A549 (cell line): ENCODE measurements around the gene ERRFI1.

Source experiments
- BHLHE40 ChIP-seq: IDR thresholded peaks from 2 replicates; pipeline ENCODE4 v1.6.1; 2012; ENCODE audit warnings: low read depth, low read length, inconsistent platforms
- HDAC2 ChIP-seq: fragments of 200-600 bp; sonication (generic); IDR thresholded peaks from 2 replicates; pipeline ENCODE4 v1.6.1; 2016
- MYC ChIP-seq: IDR thresholded peaks from 2 replicates; pipeline ENCODE4 v1.6.1; 2012; ENCODE audit warnings: mild to moderate bottlenecking, inconsistent platforms, low read length, improper control_type of control experiment, borderline replicate concordance
- PHF8 ChIP-seq: fragments of 200-600 bp; sonication (generic); IDR thresholded peaks from 2 replicates; pipeline ENCODE4 v1.6.1; 2016; ENCODE audit warnings: low read depth, mild to moderate bottlenecking, antibody characterized with exemption, moderate library complexity, borderline replicate concordance
- POLR2A ChIP-seq: IDR thresholded peaks from 2 replicates; pipeline ENCODE4 v1.6.1; 2012; ENCODE audit warnings: mild to moderate bottlenecking, low read length
- POLR2AphosphoS2 ChIP-seq: conservative IDR thresholded peaks from 2 replicates; pipeline ENCODE4 v1.6.1; 2012; ENCODE audit warnings: low read length, improper control_type of control experiment, inconsistent platforms
- RAD21 ChIP-seq, 2 experiments: fragments of >200 bp in 1 of 2; sonication (Bioruptor Twin) in 1 of 2; formaldehyde crosslinking in 1 of 2; IDR thresholded peaks in 1 of 2; conservative IDR thresholded peaks in 1 of 2; 2 replicates in 1 of 2; 3 replicates in 1 of 2; pipeline ENCODE4 v1.6.1; 2012 to 2018; ENCODE audit warnings: inconsistent platforms in 1 of 2
- TP53 ChIP-seq: fragments of 250-450 bp; sonication (Bioruptor Pico); IDR thresholded peaks from 2 replicates; pipeline ENCODE4 v1.5.0; 2021; ENCODE audit warnings: mild to moderate bottlenecking, moderate library complexity
- ZFP36 ChIP-seq: fragments of 450-650 bp; IDR thresholded peaks from 2 replicates; pipeline ENCODE4 v1.6.1; 2014; ENCODE audit warnings: borderline replicate concordance; ENCODE audit not compliant: partially characterized antibody
- TF ChIP-seq, protein P1 (sequence below): fragments of >200 bp; sonication (Bioruptor Twin); formaldehyde crosslinking; IDR thresholded peaks from 3 replicates; pipeline ENCODE4 v1.5.1; 2016
- TF ChIP-seq, protein P2 (sequence below): fragments of >200 bp; sonication (Bioruptor Twin); formaldehyde crosslinking; IDR thresholded peaks from 3 replicates; pipeline ENCODE4 v1.6.1; 2016
- TF ChIP-seq, protein P3 (sequence below): IDR thresholded peaks from 2 replicates; pipeline ENCODE4 v1.6.1; 2012
- TF ChIP-seq, protein P4 (sequence below): fragments of 200-600 bp; sonication (generic); IDR thresholded peaks from 2 replicates; pipeline ENCODE4 v1.6.1; 2016; ENCODE audit warnings: antibody characterized with exemption, mild to moderate bottlenecking, moderate library complexity

DNA sequence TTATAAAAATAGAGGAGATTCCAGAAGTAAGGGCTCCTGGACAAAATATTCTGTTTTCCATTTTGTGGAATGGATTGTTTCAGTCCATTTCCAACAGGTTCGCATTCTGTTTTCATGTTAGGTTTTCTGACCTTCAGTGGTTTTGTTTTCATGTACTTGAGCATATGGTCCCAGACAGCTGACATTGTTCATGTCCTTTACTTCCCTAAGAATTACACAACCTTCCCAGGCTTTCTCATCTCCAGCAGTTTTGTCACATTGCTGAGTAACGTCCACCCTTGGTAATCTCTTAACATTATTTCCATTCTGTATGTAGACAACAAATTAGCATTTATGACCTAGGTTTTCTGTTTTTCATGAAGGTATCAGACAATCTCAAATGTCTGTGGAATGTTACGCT lies 21.0 kb upstream of the ERRFI1 start:
- TF ChIP-seq ZFP36: no peak
- TF ChIP-seq, protein P1, sequence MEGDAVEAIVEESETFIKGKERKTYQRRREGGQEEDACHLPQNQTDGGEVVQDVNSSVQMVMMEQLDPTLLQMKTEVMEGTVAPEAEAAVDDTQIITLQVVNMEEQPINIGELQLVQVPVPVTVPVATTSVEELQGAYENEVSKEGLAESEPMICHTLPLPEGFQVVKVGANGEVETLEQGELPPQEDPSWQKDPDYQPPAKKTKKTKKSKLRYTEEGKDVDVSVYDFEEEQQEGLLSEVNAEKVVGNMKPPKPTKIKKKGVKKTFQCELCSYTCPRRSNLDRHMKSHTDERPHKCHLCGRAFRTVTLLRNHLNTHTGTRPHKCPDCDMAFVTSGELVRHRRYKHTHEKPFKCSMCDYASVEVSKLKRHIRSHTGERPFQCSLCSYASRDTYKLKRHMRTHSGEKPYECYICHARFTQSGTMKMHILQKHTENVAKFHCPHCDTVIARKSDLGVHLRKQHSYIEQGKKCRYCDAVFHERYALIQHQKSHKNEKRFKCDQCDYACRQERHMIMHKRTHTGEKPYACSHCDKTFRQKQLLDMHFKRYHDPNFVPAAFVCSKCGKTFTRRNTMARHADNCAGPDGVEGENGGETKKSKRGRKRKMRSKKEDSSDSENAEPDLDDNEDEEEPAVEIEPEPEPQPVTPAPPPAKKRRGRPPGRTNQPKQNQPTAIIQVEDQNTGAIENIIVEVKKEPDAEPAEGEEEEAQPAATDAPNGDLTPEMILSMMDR: no peak
- TF ChIP-seq RAD21 (conservative IDR thresholded peaks at IDR 0.05 in 1 of 2, IDR thresholded peaks at IDR 0.05 in 1 of 2): no peak
- TF ChIP-seq, protein P2, sequence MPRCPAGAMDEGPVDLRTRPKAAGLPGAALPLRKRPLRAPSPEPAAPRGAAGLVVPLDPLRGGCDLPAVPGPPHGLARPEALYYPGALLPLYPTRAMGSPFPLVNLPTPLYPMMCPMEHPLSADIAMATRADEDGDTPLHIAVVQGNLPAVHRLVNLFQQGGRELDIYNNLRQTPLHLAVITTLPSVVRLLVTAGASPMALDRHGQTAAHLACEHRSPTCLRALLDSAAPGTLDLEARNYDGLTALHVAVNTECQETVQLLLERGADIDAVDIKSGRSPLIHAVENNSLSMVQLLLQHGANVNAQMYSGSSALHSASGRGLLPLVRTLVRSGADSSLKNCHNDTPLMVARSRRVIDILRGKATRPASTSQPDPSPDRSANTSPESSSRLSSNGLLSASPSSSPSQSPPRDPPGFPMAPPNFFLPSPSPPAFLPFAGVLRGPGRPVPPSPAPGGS: no peak
- TF ChIP-seq, protein P3, sequence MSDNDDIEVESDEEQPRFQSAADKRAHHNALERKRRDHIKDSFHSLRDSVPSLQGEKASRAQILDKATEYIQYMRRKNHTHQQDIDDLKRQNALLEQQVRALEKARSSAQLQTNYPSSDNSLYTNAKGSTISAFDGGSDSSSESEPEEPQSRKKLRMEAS: no peak
- TF ChIP-seq POLR2AphosphoS2: no peak
- TF ChIP-seq POLR2A: no peak
- no peak for TF ChIP-seq BHLHE40
- TF ChIP-seq, protein P4, sequence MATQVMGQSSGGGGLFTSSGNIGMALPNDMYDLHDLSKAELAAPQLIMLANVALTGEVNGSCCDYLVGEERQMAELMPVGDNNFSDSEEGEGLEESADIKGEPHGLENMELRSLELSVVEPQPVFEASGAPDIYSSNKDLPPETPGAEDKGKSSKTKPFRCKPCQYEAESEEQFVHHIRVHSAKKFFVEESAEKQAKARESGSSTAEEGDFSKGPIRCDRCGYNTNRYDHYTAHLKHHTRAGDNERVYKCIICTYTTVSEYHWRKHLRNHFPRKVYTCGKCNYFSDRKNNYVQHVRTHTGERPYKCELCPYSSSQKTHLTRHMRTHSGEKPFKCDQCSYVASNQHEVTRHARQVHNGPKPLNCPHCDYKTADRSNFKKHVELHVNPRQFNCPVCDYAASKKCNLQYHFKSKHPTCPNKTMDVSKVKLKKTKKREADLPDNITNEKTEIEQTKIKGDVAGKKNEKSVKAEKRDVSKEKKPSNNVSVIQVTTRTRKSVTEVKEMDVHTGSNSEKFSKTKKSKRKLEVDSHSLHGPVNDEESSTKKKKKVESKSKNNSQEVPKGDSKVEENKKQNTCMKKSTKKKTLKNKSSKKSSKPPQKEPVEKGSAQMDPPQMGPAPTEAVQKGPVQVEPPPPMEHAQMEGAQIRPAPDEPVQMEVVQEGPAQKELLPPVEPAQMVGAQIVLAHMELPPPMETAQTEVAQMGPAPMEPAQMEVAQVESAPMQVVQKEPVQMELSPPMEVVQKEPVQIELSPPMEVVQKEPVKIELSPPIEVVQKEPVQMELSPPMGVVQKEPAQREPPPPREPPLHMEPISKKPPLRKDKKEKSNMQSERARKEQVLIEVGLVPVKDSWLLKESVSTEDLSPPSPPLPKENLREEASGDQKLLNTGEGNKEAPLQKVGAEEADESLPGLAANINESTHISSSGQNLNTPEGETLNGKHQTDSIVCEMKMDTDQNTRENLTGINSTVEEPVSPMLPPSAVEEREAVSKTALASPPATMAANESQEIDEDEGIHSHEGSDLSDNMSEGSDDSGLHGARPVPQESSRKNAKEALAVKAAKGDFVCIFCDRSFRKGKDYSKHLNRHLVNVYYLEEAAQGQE: no peak
- no peak for TF ChIP-seq PHF8
- no peak for TF ChIP-seq MYC
- no peak for TF ChIP-seq TP53 (CRISPR knock-in tag)
- no peak for TF ChIP-seq HDAC2
